ENCODE results near the gene PRIM1.
A peak's percentile ranks its signal among the peaks of the same experiment; 100 is the strongest.

PRIM1 gene

GRCh38 chr12:56688129-56688845, 63.8 kb downstream of the PRIM1 start, which contains the start of gene PTGES3 (continued):
- no peak for TF ChIP-seq PRDM2 (tag by site-specific recombination; IDR thresholded peaks at IDR 0.05; ENCODE audit: borderline replicate concordance)
- TF ChIP-seq ZNF629 (tag by site-specific recombination; IDR thresholded peaks at IDR 0.05): peak; percentile 87
- no peak for TF ChIP-seq ZNF433 (tag by site-specific recombination; IDR thresholded peaks at IDR 0.05; ENCODE audit: low read depth)
- peak; percentile 88 for TF ChIP-seq ZNF10 (tag by site-specific recombination; IDR thresholded peaks at IDR 0.05)
- TF ChIP-seq TSHZ1 (tag by site-specific recombination; IDR thresholded peaks at IDR 0.05; ENCODE audit: borderline replicate concordance): 0 out of 2 replicates have a peak, but pooled peaks have one; percentile 12
- TF ChIP-seq KLF16 (tag by site-specific recombination; IDR thresholded peaks at IDR 0.05): peak; percentile 30; the same call in 1 of the 2 replicates
- TF ChIP-seq ZNF596 (tag by site-specific recombination; IDR thresholded peaks at IDR 0.05): no peak
- no peak for TF ChIP-seq ZNF549 (tag by site-specific recombination; IDR thresholded peaks at IDR 0.05)
- TF ChIP-seq ZNF555 (tag by site-specific recombination; conservative IDR thresholded peaks at IDR 0.05): no peak

GRCh38 chr12:56687223-56688128, 64.6 kb downstream of the PRIM1 start:
- CTCF ChIA-PET: interaction anchor here (0.7 kb wide), 1 partner anchor 58 kb away, joined by 5 read pairs; no protein-coding TSS in a partner anchor
- Histone ChIP-seq H3K27ac (ENCODE audit: extremely low read depth, low read depth, low read length) (peak overlapping the region; percentile 100), H3K4me3 (ENCODE audit: low read depth, low read length) (peak overlapping the region; percentile 59), H3K36me3 (ENCODE audit: control insufficient read depth in 2 of 2, insufficient read depth in 1 of 2, low read length in 2 of 2) (peaks cover 8 to 30% of the 10 kb centered on the region in 2 experiments; a peak in 2 of 3 replicates), H3K4me1 (ENCODE audit: control insufficient read depth, insufficient read depth, low read length) (peaks cover 7% of the 10 kb centered on the region; the same call in 1 of the 2 replicates), H3K9me3 (ENCODE audit: control insufficient read depth, insufficient read depth, low read depth, low read length) (no peaks in the 10 kb centered on the region)
- POLR2A ChIA-PET: interaction anchor here (0.6 to 4.5 kb wide), 20 partner anchors 8 to 577 kb away, joined by 3 to 63 read pairs (median 7); partner anchors contain the start of genes ATP5F1B, LRP1, NAB2 and NACA
- TF ChIP-seq ZNF501 (tag by site-specific recombination; IDR thresholded peaks at IDR 0.05) (0 out of 2 replicates have a peak, but pooled peaks have one; percentile 25), ZNF585B (tag by site-specific recombination; IDR thresholded peaks at IDR 0.05) (0 out of 2 replicates have a peak, but pooled peaks have one; percentile 4), PBX3 (CRISPR knock-in tag; IDR thresholded peaks at IDR 0.05) (no peak), ZNF837 (tag by site-specific recombination; IDR thresholded peaks at IDR 0.05) (no peak), ZNF843 (tag by site-specific recombination; IDR thresholded peaks at IDR 0.05) (peak; percentile 10; the same call in 1 of the 2 replicates), GLIS2 (tag by site-specific recombination; IDR thresholded peaks at IDR 0.05) (peak; percentile 98), ZNF324 (tag by site-specific recombination; IDR thresholded peaks at IDR 0.05) (0 out of 2 replicates have a peak, but pooled peaks have one; percentile 15), ZNF548 (tag by site-specific recombination; IDR thresholded peaks at IDR 0.05) (no peak), ZNF792 (tag by site-specific recombination; IDR thresholded peaks at IDR 0.05) (no peak), ZNF701 (tag by site-specific recombination; IDR thresholded peaks at IDR 0.05) (no peak), GLIS1 (tag by site-specific recombination; IDR thresholded peaks at IDR 0.05) (peak; percentile 85), PATZ1 (tag by site-specific recombination; IDR thresholded peaks at IDR 0.05) (peak; percentile 82)
